ENCODE data around the gene PRKCB. TPM values are rescaled to one million over a fixed set of nuclear protein-coding genes. Genes with fewer than 3 reads are reported as not detected.

Gene PRKCB
- total and polyA plus RNA-seq, 2 donors (not counting 1 experiment from before 2014, with no cell fraction given) = 0.01 TPM; not detected in 1

- Histone ChIP-seq H3K4me1 (ENCODE audit: control insufficient read depth, extremely low read depth, insufficient read depth, low read length) (no peaks in the 10 kb centered on the region), H3K4me2 (ENCODE audit: extremely low read depth, insufficient read depth, low read length) (no peak overlapping the region), H2AFZ (ENCODE audit: low read length) (no peak overlapping the region), H3K27ac (ENCODE audit: insufficient read depth, low read length) (no peak overlapping the region), H3K27me3 (ENCODE audit: control insufficient read depth, insufficient read depth, low read length) (no peaks in the 10 kb centered on the region), H3K9ac (ENCODE audit: insufficient read depth, low read length) (no peak overlapping the region), H3K4me3 (replicated peaks in 1 of 4; ENCODE audit: control extremely low read depth in 1 of 4, insufficient read depth in 1 of 4, low read depth in 3 of 4, low read length in 4 of 4) (no peak overlapping the region), H3K36me3 (ENCODE audit: control insufficient read depth, insufficient read depth, low read length) (no peaks in the 10 kb centered on the region), H4K20me1 (ENCODE audit: control insufficient read depth, extremely low read depth, insufficient read depth, low read length) (no peaks in the 10 kb centered on the region), H3K79me2 (ENCODE audit: control insufficient read depth, insufficient read depth, low read length) (no peaks in the 10 kb centered on the region), H3K9me3 (ENCODE audit: control insufficient read depth, insufficient read depth, low read depth, low read length) (no peaks in the 10 kb centered on the region)
- TF ChIP-seq CTCF (conservative IDR thresholded peaks at IDR 0.05 in 1 of 2, IDR thresholded peaks at IDR 0.05 in 1 of 2; ENCODE audit: low read depth in 1 of 2, low read length in 2 of 2) (no peak), EZH2 (IDR thresholded peaks at IDR 0.05; ENCODE audit: low read length, missing control alignments) (no peak)
- no peak for DNase-seq (ENCODE audit: low read depth in 2 of 2)
Measured at GRCh38 chr16:23866621-23867020, 30.8 kb downstream of the PRKCB start.

- Histone ChIP-seq H3K27ac (ENCODE audit: insufficient read depth, low read length) (no peak overlapping the region), H3K9me3 (ENCODE audit: control insufficient read depth, insufficient read depth, low read depth, low read length) (no peaks in the 10 kb centered on the region), H4K20me1 (ENCODE audit: control insufficient read depth, extremely low read depth, insufficient read depth, low read length) (no peaks in the 10 kb centered on the region), H3K79me2 (ENCODE audit: control insufficient read depth, insufficient read depth, low read length) (no peaks in the 10 kb centered on the region), H3K4me3 (replicated peaks in 1 of 4; ENCODE audit: control extremely low read depth in 1 of 4, insufficient read depth in 1 of 4, low read depth in 3 of 4, low read length in 4 of 4) (no peak overlapping the region), H3K4me1 (ENCODE audit: control insufficient read depth, extremely low read depth, insufficient read depth, low read length) (no peaks in the 10 kb centered on the region), H2AFZ (ENCODE audit: low read length) (no peak overlapping the region), H3K9ac (ENCODE audit: insufficient read depth, low read length) (no peak overlapping the region), H3K4me2 (ENCODE audit: extremely low read depth, insufficient read depth, low read length) (no peak overlapping the region), H3K27me3 (ENCODE audit: control insufficient read depth, insufficient read depth, low read length) (no peaks in the 10 kb centered on the region), H3K36me3 (ENCODE audit: control insufficient read depth, insufficient read depth, low read length) (no peaks in the 10 kb centered on the region)
- TF ChIP-seq EZH2 (IDR thresholded peaks at IDR 0.05; ENCODE audit: low read length, missing control alignments) (no peak), CTCF (conservative IDR thresholded peaks at IDR 0.05 in 1 of 2, IDR thresholded peaks at IDR 0.05 in 1 of 2; ENCODE audit: low read depth in 1 of 2, low read length in 2 of 2) (no peak)
- no peak for DNase-seq (ENCODE audit: low read depth in 2 of 2)
Measured at GRCh38 chr16:23867566-23867965, 31.8 kb downstream of the PRKCB start.

GRCh38 chr16:23868136-23868535 lies 32.4 kb downstream of the PRKCB start:
- no peak overlapping the region for H3K4me3 ChIP-seq (replicated peaks in 1 of 4; ENCODE audit: control extremely low read depth in 1 of 4, insufficient read depth in 1 of 4, low read depth in 3 of 4, low read length in 4 of 4)
- H3K9me3 ChIP-seq (ENCODE audit: control insufficient read depth, insufficient read depth, low read depth, low read length) = no peaks in the 10 kb centered on the region
- H3K9ac ChIP-seq (ENCODE audit: insufficient read depth, low read length) = no peak overlapping the region
- H3K27ac ChIP-seq (ENCODE audit: insufficient read depth, low read length) = no peak overlapping the region
- DNase-seq (ENCODE audit: low read depth in 2 of 2) = no peak
- TF ChIP-seq CTCF (conservative IDR thresholded peaks at IDR 0.05 in 1 of 2, IDR thresholded peaks at IDR 0.05 in 1 of 2; ENCODE audit: low read depth in 1 of 2, low read length in 2 of 2) (no peak), EZH2 (IDR thresholded peaks at IDR 0.05; ENCODE audit: low read length, missing control alignments) (no peak)
- no peaks in the 10 kb centered on the region for H3K79me2 ChIP-seq (ENCODE audit: control insufficient read depth, insufficient read depth, low read length)
- H3K36me3 ChIP-seq (ENCODE audit: control insufficient read depth, insufficient read depth, low read length) = no peaks in the 10 kb centered on the region
- no peaks in the 10 kb centered on the region for H3K27me3 ChIP-seq (ENCODE audit: control insufficient read depth, insufficient read depth, low read length)
- no peak overlapping the region for H2AFZ ChIP-seq (ENCODE audit: low read length)
- no peaks in the 10 kb centered on the region for H4K20me1 ChIP-seq (ENCODE audit: control insufficient read depth, extremely low read depth, insufficient read depth, low read length)
- H3K4me1 ChIP-seq (ENCODE audit: control insufficient read depth, extremely low read depth, insufficient read depth, low read length) = no peaks in the 10 kb centered on the region
- no peak overlapping the region for H3K4me2 ChIP-seq (ENCODE audit: extremely low read depth, insufficient read depth, low read length)
